ENCODE data around the gene ZNF253. TPM values are rescaled to one million over a fixed set of nuclear protein-coding genes. Genes with fewer than 3 reads are reported as not detected.
"Not testable (repeated sequence)": the region's sequence is repeated elsewhere in the genome, so short reads cannot be mapped to it uniquely, and the experiment has no call there.

The ZNF253 gene
- polyA plus RNA-seq, 2 of the 4 experiments (the other 2 are of a cell fraction): not detected

GRCh38 chr19:19900139-19900728, 34.6 kb downstream of the ZNF253 start:
- Histone ChIP-seq H3K27ac (no peak overlapping the region), H3K4me1 (no peaks in the 10 kb centered on the region), H3K9me3 (0 out of 3 replicates have a peak, but pooled peaks cover 2% of the 10 kb centered on the region), H3K4me3 (no peak overlapping the region), H3K4me2 (no peak overlapping the region)
- CTCF ChIA-PET: no interaction called here
- ATAC-seq: no peak
- WGBS (ENCODE audit: missing lambda C conversion rate): 9% methylated on average over 9 of the region's 9 CpGs
- TF ChIP-seq HOXB5 (CRISPR knock-in tag; IDR thresholded peaks at IDR 0.05) (no peak), USF2 (IDR thresholded peaks at IDR 0.05) (no peak), ZFP36 (IDR thresholded peaks at IDR 0.05; ENCODE audit: borderline replicate concordance, partially characterized antibody) (no peak), KDM1A (IDR thresholded peaks at IDR 0.05; ENCODE audit: low read depth) (no peak)
- TF ChIP-seq, protein P1, sequence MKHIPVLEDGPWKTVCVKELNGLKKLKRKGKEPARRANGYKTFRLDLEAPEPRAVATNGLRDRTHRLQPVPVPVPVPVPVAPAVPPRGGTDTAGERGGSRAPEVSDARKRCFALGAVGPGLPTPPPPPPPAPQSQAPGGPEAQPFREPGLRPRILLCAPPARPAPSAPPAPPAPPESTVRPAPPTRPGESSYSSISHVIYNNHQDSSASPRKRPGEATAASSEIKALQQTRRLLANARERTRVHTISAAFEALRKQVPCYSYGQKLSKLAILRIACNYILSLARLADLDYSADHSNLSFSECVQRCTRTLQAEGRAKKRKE (CRISPR knock-in tag; IDR thresholded peaks at IDR 0.05; ENCODE audit: low read depth): no peak
- no peak for DNase-seq (ENCODE audit: low read depth in 1 of 2, low spot score in 1 of 2)
- POLR2A ChIA-PET: no interaction called here
- FAIRE-seq: no peak

DNA sequence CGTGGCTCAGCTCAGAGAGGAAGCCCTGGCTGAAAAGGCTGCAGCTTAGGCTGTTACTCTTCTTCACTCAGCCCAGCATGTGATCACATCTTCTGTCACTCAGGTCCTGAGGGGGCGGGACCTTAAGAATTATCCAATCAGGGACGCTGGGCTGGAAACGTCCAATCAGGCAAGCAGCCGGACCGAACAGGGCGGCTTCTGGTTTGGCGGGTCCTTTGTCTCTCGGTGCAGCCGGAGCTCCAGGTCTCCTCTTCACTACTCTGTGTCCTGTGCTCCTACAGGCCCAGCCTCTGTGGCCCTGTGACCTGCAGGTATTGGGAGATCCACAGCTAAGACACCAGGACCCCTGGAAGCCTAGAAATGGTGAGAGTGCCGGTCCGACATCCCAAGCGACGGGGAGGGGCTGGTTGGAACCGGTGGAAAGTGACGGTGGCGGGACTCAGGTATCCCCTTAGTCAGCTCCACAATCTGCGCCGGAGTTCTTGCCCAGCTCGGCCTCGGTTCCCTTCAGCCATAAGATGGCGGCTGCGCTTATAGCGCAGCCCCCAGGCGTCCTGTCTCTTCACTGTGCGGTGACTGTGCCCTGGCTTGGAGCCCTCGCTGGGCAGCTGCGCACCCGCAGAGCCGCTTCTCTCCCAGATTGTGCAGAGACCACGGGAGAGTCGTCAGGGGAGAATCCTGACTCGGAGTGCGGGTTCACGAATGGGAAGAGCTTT, 35.2 kb downstream of the ZNF253 start, which contains the start of gene ZNF93:
Gene ZNF93, plus strand, starts transcription at position 218 of the 716 bp plus-strand sequence. Its CDS starts 143 bp downstream, at position 361.
- no peaks in the 10 kb centered on the region for H3K9me3 ChIP-seq
- TF ChIP-seq NFE2L2 (conservative IDR thresholded peaks at IDR 0.05; ENCODE audit: low read length) (no peak), RNF2 (IDR thresholded peaks at IDR 0.05; ENCODE audit: borderline replicate concordance, low read depth) (no peak), FOSB (CRISPR knock-in tag; IDR thresholded peaks at IDR 0.05) (no peak), EP300 (IDR thresholded peaks at IDR 0.05) (no peak), BHLHE40 (IDR thresholded peaks at IDR 0.05; ENCODE audit: low read depth, low read length) (no peak), HOXB13 (CRISPR knock-in tag; IDR thresholded peaks at IDR 0.05; ENCODE audit: low read depth) (no peak), HOXA7 (CRISPR knock-in tag; IDR thresholded peaks at IDR 0.05) (no peak), HOXB5 (CRISPR knock-in tag; IDR thresholded peaks at IDR 0.05) (no peak), FOXS1 (CRISPR knock-in tag; IDR thresholded peaks at IDR 0.05) (no peak), SMC3 (IDR thresholded peaks at IDR 0.05) (no peak), ESRRA (IDR thresholded peaks at IDR 0.05; ENCODE audit: borderline replicate concordance, low read length) (no peak), MYC (IDR thresholded peaks at IDR 0.05; ENCODE audit: borderline replicate concordance, low read length) (no peak), HMGXB4 (CRISPR knock-in tag; IDR thresholded peaks at IDR 0.05; ENCODE audit: borderline replicate concordance) (no peak), ZFP36 (IDR thresholded peaks at IDR 0.05; ENCODE audit: borderline replicate concordance, partially characterized antibody) (no peak), HES2 (IDR thresholded peaks at IDR 0.05) (no peak), MAZ (IDR thresholded peaks at IDR 0.05; ENCODE audit: borderline replicate concordance, low read depth, low read length) (no peak), CHD4 (IDR thresholded peaks at IDR 0.05; ENCODE audit: borderline replicate concordance) (no peak), CBX2 (IDR thresholded peaks at IDR 0.05; ENCODE audit: borderline replicate concordance, low read depth) (no peak)
- DNase-seq (ENCODE audit: low read depth in 1 of 2, low spot score in 1 of 2) (no peak), FAIRE-seq (no peak), ATAC-seq (no peak)
- no peaks in the 10 kb centered on the region for H3K4me1 ChIP-seq
- WGBS (ENCODE audit: missing lambda C conversion rate): 26% methylated on average over 18 of the region's 35 CpGs
- no peak within 1 kb of the TSS for H3K27ac ChIP-seq
- H3K4me3 ChIP-seq: no peak within 1 kb of the TSS
- no peak within 1 kb of the TSS for H3K4me2 ChIP-seq
- ChIA-PET CTCF (interaction anchor here (0.6 kb wide), 1 partner anchor 266 kb away, joined by 6 read pairs; no protein-coding TSS in a partner anchor), POLR2A (no interaction called here)

GRCh38 chr19:19907551-19907950, 41.9 kb downstream of the ZNF253 start:
- H3K4me3 ChIP-seq; H3K27ac ChIP-seq; H3K4me2 ChIP-seq; POLR2A ChIA-PET; H3K4me1 ChIP-seq; ATAC-seq; CTCF ChIA-PET; FAIRE-seq; DNase-seq (ENCODE audit: low read depth in 1 of 2, low spot score in 1 of 2); H3K9me3 ChIP-seq: not testable (repeated sequence)
- 17% methylated on average over 3 of the region's 3 CpGs for WGBS (ENCODE audit: missing lambda C conversion rate)

Measured in A549 (cell line).